ENCODE measurements around the gene SDHC.
A peak's percentile ranks its signal among the peaks of the same experiment; 100 is the strongest.

The SDHC gene

GRCh38 chr1:161314201-161314981 is at the start of gene SDHC (continued):
- TF ChIP-seq AEBP2 (tag by site-specific recombination; IDR thresholded peaks at IDR 0.05; ENCODE audit: borderline replicate concordance) (no peak), ZNF223 (tag by site-specific recombination; IDR thresholded peaks at IDR 0.05) (no peak), ZNF335 (tag by site-specific recombination; conservative IDR thresholded peaks at IDR 0.05) (peak; percentile 94), ZIC2 (tag by site-specific recombination; IDR thresholded peaks at IDR 0.05) (peak; percentile 53), ZNF624 (tag by site-specific recombination; IDR thresholded peaks at IDR 0.05) (no peak), ZFP69B (tag by site-specific recombination; IDR thresholded peaks at IDR 0.05) (peak; percentile 43; the same call in 1 of the 2 replicates), ZFP41 (tag by site-specific recombination; IDR thresholded peaks at IDR 0.05; ENCODE audit: borderline replicate concordance) (no peak), ZNF610 (tag by site-specific recombination; IDR thresholded peaks at IDR 0.05; ENCODE audit: borderline replicate concordance) (no peak), ZSCAN23 (tag by site-specific recombination; IDR thresholded peaks at IDR 0.05) (no peak), ZNF239 (tag by site-specific recombination; IDR thresholded peaks at IDR 0.05) (no peak), ZNF132 (tag by site-specific recombination; IDR thresholded peaks at IDR 0.05; ENCODE audit: borderline replicate concordance) (no peak), ZNF404 (tag by site-specific recombination; IDR thresholded peaks at IDR 0.05) (no peak), SP2 (tag by site-specific recombination; IDR thresholded peaks at IDR 0.05) (peak; percentile 80), ZNF121 (tag by site-specific recombination; IDR thresholded peaks at IDR 0.05) (no peak), ZNF747 (tag by site-specific recombination; IDR thresholded peaks at IDR 0.05) (no peak), ZNF266 (tag by site-specific recombination; IDR thresholded peaks at IDR 0.05; ENCODE audit: low read depth) (no peak), ZNF514 (tag by site-specific recombination; IDR thresholded peaks at IDR 0.05) (no peak), ZNF701 (tag by site-specific recombination; IDR thresholded peaks at IDR 0.05) (no peak), ZNF76 (tag by site-specific recombination; IDR thresholded peaks at IDR 0.05; ENCODE audit: borderline replicate concordance, low read depth) (no peak), KLF8 (tag by site-specific recombination; IDR thresholded peaks at IDR 0.05) (peak; percentile 69), ZNF626 (tag by site-specific recombination; IDR thresholded peaks at IDR 0.05) (no peak), GLIS1 (tag by site-specific recombination; IDR thresholded peaks at IDR 0.05) (peak; percentile 90), ZNF707 (tag by site-specific recombination; IDR thresholded peaks at IDR 0.05) (no peak), GLIS2 (tag by site-specific recombination; IDR thresholded peaks at IDR 0.05) (peak; percentile 98)
- TF ChIP-seq, protein P1, sequence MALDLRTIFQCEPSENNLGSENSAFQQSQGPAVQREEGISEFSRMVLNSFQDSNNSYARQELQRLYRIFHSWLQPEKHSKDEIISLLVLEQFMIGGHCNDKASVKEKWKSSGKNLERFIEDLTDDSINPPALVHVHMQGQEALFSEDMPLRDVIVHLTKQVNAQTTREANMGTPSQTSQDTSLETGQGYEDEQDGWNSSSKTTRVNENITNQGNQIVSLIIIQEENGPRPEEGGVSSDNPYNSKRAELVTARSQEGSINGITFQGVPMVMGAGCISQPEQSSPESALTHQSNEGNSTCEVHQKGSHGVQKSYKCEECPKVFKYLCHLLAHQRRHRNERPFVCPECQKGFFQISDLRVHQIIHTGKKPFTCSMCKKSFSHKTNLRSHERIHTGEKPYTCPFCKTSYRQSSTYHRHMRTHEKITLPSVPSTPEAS (tag by site-specific recombination; IDR thresholded peaks at IDR 0.05): no peak
- TF ChIP-seq, protein P2, sequence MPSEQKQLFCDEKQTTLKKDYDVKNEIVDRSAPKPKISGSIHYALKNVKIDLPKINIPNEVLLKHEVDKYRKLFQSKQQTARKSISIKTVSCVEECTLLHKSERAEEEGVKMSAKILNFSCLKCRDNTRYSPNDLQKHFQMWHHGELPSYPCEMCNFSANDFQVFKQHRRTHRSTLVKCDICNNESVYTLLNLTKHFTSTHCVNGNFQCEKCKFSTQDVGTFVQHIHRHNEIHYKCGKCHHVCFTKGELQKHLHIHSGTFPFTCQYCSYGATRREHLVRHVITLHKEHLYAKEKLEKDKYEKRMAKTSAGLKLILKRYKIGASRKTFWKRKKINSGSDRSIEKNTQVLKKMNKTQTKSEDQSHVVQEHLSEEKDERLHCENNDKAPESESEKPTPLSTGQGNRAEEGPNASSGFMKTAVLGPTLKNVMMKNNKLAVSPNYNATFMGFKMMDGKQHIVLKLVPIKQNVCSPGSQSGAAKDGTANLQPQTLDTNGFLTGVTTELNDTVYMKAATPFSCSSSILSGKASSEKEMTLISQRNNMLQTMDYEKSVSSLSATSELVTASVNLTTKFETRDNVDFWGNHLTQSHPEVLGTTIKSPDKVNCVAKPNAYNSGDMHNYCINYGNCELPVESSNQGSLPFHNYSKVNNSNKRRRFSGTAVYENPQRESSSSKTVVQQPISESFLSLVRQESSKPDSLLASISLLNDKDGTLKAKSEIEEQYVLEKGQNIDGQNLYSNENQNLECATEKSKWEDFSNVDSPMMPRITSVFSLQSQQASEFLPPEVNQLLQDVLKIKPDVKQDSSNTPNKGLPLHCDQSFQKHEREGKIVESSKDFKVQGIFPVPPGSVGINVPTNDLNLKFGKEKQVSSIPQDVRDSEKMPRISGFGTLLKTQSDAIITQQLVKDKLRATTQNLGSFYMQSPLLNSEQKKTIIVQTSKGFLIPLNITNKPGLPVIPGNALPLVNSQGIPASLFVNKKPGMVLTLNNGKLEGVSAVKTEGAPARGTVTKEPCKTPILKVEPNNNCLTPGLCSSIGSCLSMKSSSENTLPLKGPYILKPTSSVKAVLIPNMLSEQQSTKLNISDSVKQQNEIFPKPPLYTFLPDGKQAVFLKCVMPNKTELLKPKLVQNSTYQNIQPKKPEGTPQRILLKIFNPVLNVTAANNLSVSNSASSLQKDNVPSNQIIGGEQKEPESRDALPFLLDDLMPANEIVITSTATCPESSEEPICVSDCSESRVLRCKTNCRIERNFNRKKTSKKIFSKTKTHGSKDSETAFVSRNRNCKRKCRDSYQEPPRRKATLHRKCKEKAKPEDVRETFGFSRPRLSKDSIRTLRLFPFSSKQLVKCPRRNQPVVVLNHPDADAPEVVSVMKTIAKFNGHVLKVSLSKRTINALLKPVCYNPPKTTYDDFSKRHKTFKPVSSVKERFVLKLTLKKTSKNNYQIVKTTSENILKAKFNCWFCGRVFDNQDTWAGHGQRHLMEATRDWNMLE (tag by site-specific recombination; conservative IDR thresholded peaks at IDR 0.05; ENCODE audit: low read depth): peak; percentile 67
- TF ChIP-seq, protein P3, sequence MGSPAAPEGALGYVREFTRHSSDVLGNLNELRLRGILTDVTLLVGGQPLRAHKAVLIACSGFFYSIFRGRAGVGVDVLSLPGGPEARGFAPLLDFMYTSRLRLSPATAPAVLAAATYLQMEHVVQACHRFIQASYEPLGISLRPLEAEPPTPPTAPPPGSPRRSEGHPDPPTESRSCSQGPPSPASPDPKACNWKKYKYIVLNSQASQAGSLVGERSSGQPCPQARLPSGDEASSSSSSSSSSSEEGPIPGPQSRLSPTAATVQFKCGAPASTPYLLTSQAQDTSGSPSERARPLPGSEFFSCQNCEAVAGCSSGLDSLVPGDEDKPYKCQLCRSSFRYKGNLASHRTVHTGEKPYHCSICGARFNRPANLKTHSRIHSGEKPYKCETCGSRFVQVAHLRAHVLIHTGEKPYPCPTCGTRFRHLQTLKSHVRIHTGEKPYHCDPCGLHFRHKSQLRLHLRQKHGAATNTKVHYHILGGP (tag by site-specific recombination; IDR thresholded peaks at IDR 0.05): no peak
